Activated CD4-positive, alpha-beta T cell treated with anti-CD3 and anti-CD28 coated beads for 36 hours (primary cell): ENCODE results near the gene SETBP1. TPM values are rescaled to one million over a fixed set of nuclear protein-coding genes. Genes with fewer than 3 reads are reported as not detected.

Experiments
- ATAC-seq: fragments of 200-7000 bp; cut with Tn5 transposase; one replicate; pipeline ENCODE4 v1.10.0; 2021; ENCODE audit warnings: mild to moderate bottlenecking, moderate library complexity
- CTCF ChIA-PET: fragments of 350-600 bp; sonication (Branson Sonifier 250); formaldehyde crosslinking; loops from one replicate; lab custom pipeline; 2021; ENCODE audit warnings: antibody characterized with exemption; lab: Charles Lee
- POLR2A ChIA-PET: fragments of 350-600 bp; sonication (Branson Sonifier 250); formaldehyde crosslinking; loops from one replicate; lab custom pipeline; 2021; ENCODE audit warnings: antibody characterized with exemption, inconsistent platforms; lab: Charles Lee
- DNase-seq: peaks from one replicate; pipeline ENCODE4 v3.0.0-alpha.2; 2020
- H3K27ac Mint-ChIP-seq: one replicate; pipeline ENCODE4 v1.8.0; 2021; ENCODE audit warnings: mixed read lengths
- H3K27me3 Mint-ChIP-seq: one replicate; pipeline ENCODE4 v1.8.0; 2021; ENCODE audit warnings: mixed read lengths
- H3K36me3 Mint-ChIP-seq: one replicate; pipeline ENCODE4 v1.8.0; 2021; ENCODE audit warnings: low read depth, mixed read lengths
- H3K4me1 Mint-ChIP-seq: one replicate; pipeline ENCODE4 v1.8.0; 2021; ENCODE audit warnings: mixed read lengths
- H3K4me3 Mint-ChIP-seq: one replicate; pipeline ENCODE4 v1.8.0; 2021; ENCODE audit warnings: mild to moderate bottlenecking, moderate library complexity, mixed read lengths
- H3K9me3 Mint-ChIP-seq: one replicate; pipeline ENCODE4 v1.8.0; 2021; ENCODE audit warnings: low read depth, mixed read lengths
- intact Hi-C, 2 experiments: fragments of 100-400 bp; cut with DNase I in 1 of 2; cut with micrococcal nuclease in 1 of 2; formaldehyde crosslinking; loops; one replicate each; pipeline versions ENCODE4 v1.14.2 to v1.15.1; 2022 to 2024; cut with DNase I, micrococcal nuclease
- total RNA-seq, 2 experiments: library from RNA; stranded (reverse); gene quantifications; one replicate each; pipeline ENCODE4 v1.2.3, GENCODE V29; 2021

Gene SETBP1
- total RNA-seq, 2 experiments from 2014 or later, result 6.3 to 6.6 TPM

GRCh38 chr18:44742718-44743311, 62.1 kb downstream of the SETBP1 start:
- H3K4me3 Mint-ChIP-seq, result no peak overlapping the region
- H3K36me3 Mint-ChIP-seq, result no peaks in the 10 kb centered on the region
- H3K27me3 Mint-ChIP-seq, result peaks cover 12% of the 10 kb centered on the region
- no peaks in the 10 kb centered on the region for H3K4me1 Mint-ChIP-seq
- DNase-seq (no peak), ATAC-seq (no peak)
- ChIA-PET CTCF (interaction anchor here (0.6 to 0.7 kb wide), 2 partner anchors 72 to 84 kb away, joined by 3 to 4 read pairs; no protein-coding TSS in a partner anchor), POLR2A (interaction anchor here (0.6 kb wide), 1 partner anchor 17 kb away, joined by 3 read pairs; no protein-coding TSS in a partner anchor)
- H3K9me3 Mint-ChIP-seq, result no peaks in the 10 kb centered on the region
- intact Hi-C loops, result no loop called here
- H3K27ac Mint-ChIP-seq, result no peak overlapping the region

DNA sequence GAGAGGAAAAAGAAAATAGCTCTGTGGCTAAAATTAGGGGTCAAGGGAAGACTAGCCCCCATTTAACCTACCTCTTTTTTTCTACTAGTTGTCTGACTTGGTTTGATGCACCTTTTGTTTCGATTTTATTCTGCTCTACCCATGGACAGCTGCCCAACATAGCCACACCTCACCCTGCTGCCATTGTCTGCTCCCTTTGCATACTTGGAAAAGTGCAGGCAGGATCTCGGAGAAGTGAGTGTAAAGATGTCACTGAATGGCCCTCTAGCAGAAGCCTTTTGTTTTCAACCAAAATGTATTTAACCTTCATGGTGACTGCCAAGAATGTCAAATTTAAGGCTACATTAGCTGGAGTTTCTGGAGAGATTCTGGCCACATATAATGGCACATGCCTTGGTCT, 62.9 kb downstream of the SETBP1 start:
- H3K27me3 Mint-ChIP-seq, result peaks cover 15% of the 10 kb centered on the region
- ATAC-seq, result no peak
- H3K9me3 Mint-ChIP-seq, result no peaks in the 10 kb centered on the region
- ChIA-PET CTCF (interaction anchor here (0.6 to 0.7 kb wide), 2 partner anchors 72 to 83 kb away, joined by 3 to 4 read pairs; no protein-coding TSS in a partner anchor), POLR2A (no interaction called here)
- intact Hi-C loops, result no loop called here
- H3K4me3 Mint-ChIP-seq, result no peak overlapping the region
- no peaks in the 10 kb centered on the region for H3K36me3 Mint-ChIP-seq
- no peak overlapping the region for H3K27ac Mint-ChIP-seq
- no peak for DNase-seq
- no peaks in the 10 kb centered on the region for H3K4me1 Mint-ChIP-seq

DNA sequence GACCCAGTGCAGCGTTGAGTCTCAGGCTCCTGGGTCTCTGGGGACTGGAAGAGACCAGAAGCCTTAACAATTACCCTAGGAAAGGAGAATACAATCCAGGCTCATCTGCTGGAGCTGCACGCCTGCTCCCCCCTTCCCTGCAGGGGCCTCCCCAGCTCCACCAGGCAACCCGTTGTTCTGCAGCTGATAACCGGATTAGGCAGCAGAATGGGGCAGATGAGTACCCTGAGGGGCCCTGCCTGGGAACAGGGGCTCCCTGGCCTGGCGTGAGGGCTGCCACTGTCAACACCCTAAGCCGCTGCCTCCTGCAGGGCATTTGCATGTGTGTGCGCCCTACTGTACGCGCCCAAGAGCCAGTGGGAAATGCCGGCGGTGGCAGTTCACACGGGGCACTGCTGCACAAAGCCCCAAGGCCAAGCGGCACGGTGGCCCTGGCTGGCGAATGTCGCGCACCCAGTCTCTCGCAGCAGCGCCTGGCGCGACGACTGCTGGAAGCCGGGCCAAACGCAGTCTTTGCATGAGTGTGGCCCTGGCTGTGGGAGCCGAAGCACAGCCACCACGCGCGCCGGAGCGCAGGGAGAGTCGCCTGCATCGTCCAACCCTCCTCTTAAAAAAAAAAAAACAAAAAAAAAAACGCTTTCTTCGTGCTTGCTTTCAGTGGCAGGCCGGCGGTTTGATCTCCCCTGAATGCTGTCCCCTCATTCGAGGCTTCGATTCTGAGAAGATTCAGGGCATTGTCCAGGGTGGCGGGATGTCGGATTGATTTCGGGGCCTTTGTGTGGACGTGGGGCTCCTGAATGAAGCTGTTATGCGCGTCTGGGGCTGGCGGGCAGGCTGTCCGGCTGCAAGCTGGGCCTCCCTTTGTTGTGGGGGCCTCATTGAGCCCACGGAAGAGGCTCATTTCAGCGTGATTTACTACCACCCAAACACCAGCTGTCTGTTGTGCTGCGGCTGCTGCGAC, 63.8 kb downstream of the SETBP1 start:
- no peaks in the 10 kb centered on the region for H3K4me1 Mint-ChIP-seq
- no peaks in the 10 kb centered on the region for H3K36me3 Mint-ChIP-seq
- CTCF ChIA-PET, result no interaction called here
- H3K27ac Mint-ChIP-seq, result no peak overlapping the region
- DNase-seq, result no peak
- peaks cover 14% of the 10 kb centered on the region for H3K27me3 Mint-ChIP-seq
- no peak overlapping the region for H3K4me3 Mint-ChIP-seq
- POLR2A ChIA-PET, result no interaction called here
- no peaks in the 10 kb centered on the region for H3K9me3 Mint-ChIP-seq
- intact Hi-C loops, result no loop called here
- ATAC-seq, result no peak

- H3K27me3 Mint-ChIP-seq, result peaks cover 14% of the 10 kb centered on the region
- no peak for ATAC-seq
- CTCF ChIA-PET, result interaction anchor here (0.6 to 1.3 kb wide), 2 partner anchors 11 to 172 kb away, joined by 3 to 4 read pairs; no protein-coding TSS in a partner anchor
- no peaks in the 10 kb centered on the region for H3K36me3 Mint-ChIP-seq
- POLR2A ChIA-PET, result no interaction called here
- no peak for DNase-seq
- no peaks in the 10 kb centered on the region for H3K9me3 Mint-ChIP-seq
- no peak overlapping the region for H3K27ac Mint-ChIP-seq
- peaks cover 4% of the 10 kb centered on the region for H3K4me1 Mint-ChIP-seq
- no peak overlapping the region for H3K4me3 Mint-ChIP-seq
- intact Hi-C loops, result no loop called here
These were observed 66.5 kb downstream of the SETBP1 start for GRCh38 chr18:44747157-44747556.

DNA sequence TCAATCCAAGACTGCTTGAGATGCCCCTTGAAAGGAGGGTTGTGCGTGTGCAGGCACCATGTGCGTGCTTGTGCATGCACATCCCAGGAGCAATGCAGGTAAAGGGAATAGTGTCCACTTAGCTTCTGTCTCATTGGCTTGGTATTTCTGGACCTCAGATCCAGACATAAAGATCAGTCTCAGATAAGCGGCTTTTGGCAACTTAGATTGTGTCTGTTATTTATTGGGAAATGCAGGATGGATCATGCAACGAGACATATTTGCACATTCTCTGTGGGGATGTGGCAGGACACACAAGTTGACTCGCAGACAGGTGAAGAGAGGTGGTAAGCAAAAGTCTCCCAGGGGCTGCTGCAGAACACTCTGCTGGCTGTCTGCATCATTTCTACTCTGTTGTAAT, 67.9 kb downstream of the SETBP1 start:
- Mint-ChIP-seq H3K36me3 (no peaks in the 10 kb centered on the region), H3K4me1 (peaks cover 4% of the 10 kb centered on the region), H3K27me3 (peaks cover 14% of the 10 kb centered on the region), H3K27ac (no peak overlapping the region), H3K9me3 (no peaks in the 10 kb centered on the region), H3K4me3 (no peak overlapping the region)
- intact Hi-C loops, result no loop called here
- ATAC-seq (no peak), DNase-seq (no peak)
- ChIA-PET POLR2A (no interaction called here), CTCF (no interaction called here)

- Mint-ChIP-seq H3K27ac (no peak overlapping the region), H3K36me3 (no peaks in the 10 kb centered on the region), H3K9me3 (no peaks in the 10 kb centered on the region), H3K27me3 (peaks cover 16% of the 10 kb centered on the region), H3K4me1 (peaks cover 4% of the 10 kb centered on the region), H3K4me3 (no peak overlapping the region)
- no peak for DNase-seq
- ATAC-seq, result no peak
- intact Hi-C loops, result no loop called here
- ChIA-PET POLR2A (no interaction called here), CTCF (interaction anchor here (0.5 kb wide), 1 partner anchor 646 kb away, joined by 3 read pairs; no protein-coding TSS in a partner anchor)
These were observed 70.1 kb downstream of the SETBP1 start for GRCh38 chr18:44750774-44751173.

DNA sequence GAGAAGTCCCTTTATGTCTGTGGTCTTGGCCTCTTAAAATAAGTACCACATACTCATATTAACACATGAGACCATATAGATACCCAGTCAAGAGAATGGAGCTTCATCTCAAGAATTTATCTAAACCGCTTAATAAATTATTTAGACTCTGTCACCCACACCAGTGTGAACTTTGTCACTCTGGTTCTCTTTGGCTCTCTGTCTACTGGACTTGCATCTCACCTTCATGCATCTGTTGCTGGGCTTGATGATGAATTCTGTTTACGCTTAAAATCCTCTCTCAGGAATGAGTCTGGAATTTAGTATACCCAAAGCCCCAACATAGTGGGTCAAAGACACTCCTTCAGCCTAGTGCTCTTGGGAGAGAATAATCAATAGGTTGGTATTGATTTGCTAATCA, 73.9 kb downstream of the SETBP1 start:
- DNase-seq (no peak), ATAC-seq (no peak)
- Mint-ChIP-seq H3K4me3 (no peak overlapping the region), H3K36me3 (no peaks in the 10 kb centered on the region), H3K27ac (no peak overlapping the region), H3K4me1 (peaks cover 20% of the 10 kb centered on the region), H3K27me3 (peaks cover 18% of the 10 kb centered on the region), H3K9me3 (no peaks in the 10 kb centered on the region)
- ChIA-PET CTCF (no interaction called here), POLR2A (interaction anchor here (0.7 kb wide), 1 partner anchor 9 kb away, joined by 4 read pairs; no protein-coding TSS in a partner anchor)
- intact Hi-C loops, result no loop called here

DNA sequence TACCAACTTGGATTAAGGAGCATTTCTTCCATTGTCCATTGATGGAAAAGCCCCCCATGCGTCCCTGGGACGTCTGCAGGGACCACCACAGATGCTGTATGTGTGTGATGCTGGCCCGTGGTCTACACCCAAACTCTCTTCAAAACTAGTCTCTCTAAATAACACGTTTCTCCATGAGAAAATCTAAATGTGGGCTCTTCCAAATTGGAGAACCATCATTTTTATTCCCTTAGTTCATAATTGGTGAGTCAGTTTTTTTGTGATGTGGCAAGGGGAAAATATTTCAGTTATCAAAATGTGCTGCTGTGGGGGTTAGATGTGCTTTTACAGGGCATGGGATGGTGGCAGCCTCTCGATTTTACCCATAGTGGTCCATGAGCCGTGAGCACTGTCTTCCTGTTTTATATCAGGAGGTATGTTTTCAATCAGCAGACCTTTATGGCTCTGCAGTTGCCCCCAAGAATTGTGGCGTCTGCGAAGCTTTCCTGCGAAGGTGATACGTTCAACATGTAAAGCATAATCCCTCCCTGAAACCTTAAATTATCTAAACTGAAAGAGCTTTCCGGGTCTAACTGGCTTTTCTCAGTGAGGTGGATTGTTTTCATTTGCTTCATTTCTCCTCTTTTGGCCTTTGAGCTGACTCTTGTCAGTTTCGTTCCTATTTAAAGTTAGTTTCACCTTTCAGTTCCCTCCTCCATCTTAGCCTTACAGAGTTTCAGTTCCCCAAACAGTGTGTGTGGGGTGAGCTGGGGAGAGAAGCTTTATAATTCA, 78.4 kb downstream of the SETBP1 start:
- POLR2A ChIA-PET, result interaction anchor here (0.7 to 1.8 kb wide), 17 partner anchors 26 to 134 kb away, joined by 3 to 20 read pairs (median 5); partner anchors contain the start of gene SETBP1
- intact Hi-C loops, result loop anchor here (1.0 to 2.0 kb wide), 9 partner anchors 26 to 134 kb away; no protein-coding TSS in a partner anchor
- peaks cover 27% of the 10 kb centered on the region for H3K4me1 Mint-ChIP-seq
- CTCF ChIA-PET, result interaction anchor here (0.6 to 2.7 kb wide), 13 partner anchors 12 to 454 kb away, joined by 3 to 10 read pairs (median 4); no protein-coding TSS in a partner anchor
- peaks cover 10% of the 10 kb centered on the region for H3K27me3 Mint-ChIP-seq
- H3K27ac Mint-ChIP-seq, result peak overlapping the region; percentile 93
- H3K4me3 Mint-ChIP-seq, result peak overlapping the region; percentile 35
- peak; percentile 91 for ATAC-seq
- H3K9me3 Mint-ChIP-seq, result peaks cover 4% of the 10 kb centered on the region
- no peaks in the 10 kb centered on the region for H3K36me3 Mint-ChIP-seq
- peak; percentile 79 for DNase-seq

GRCh38 chr18:44759925-44760342, 79.2 kb downstream of the SETBP1 start:
- H3K9me3 Mint-ChIP-seq, result peaks cover 4% of the 10 kb centered on the region
- H3K4me3 Mint-ChIP-seq, result peak overlapping the region; percentile 35
- ATAC-seq, result peak; percentile 42
- ChIA-PET CTCF (interaction anchor here (0.6 to 2.7 kb wide), 14 partner anchors 25 to 133 kb away, joined by 3 to 10 read pairs (median 4); no protein-coding TSS in a partner anchor), POLR2A (interaction anchor here (0.7 to 1.8 kb wide), 12 partner anchors 17 to 133 kb away, joined by 3 to 20 read pairs (median 5); partner anchors contain the start of gene SETBP1)
- peaks cover 27% of the 10 kb centered on the region for H3K4me1 Mint-ChIP-seq
- intact Hi-C loops, result loop anchor here (1.0 to 2.0 kb wide), 9 partner anchors 27 to 133 kb away; no protein-coding TSS in a partner anchor
- peaks cover 10% of the 10 kb centered on the region for H3K27me3 Mint-ChIP-seq
- peak; percentile 18 for DNase-seq
- peak overlapping the region; percentile 93 for H3K27ac Mint-ChIP-seq
- no peaks in the 10 kb centered on the region for H3K36me3 Mint-ChIP-seq

GRCh38 chr18:44761812-44762211, 81.1 kb downstream of the SETBP1 start:
- no peak for ATAC-seq
- ChIA-PET POLR2A (no interaction called here), CTCF (no interaction called here)
- Mint-ChIP-seq H3K4me1 (peaks cover 27% of the 10 kb centered on the region), H3K27me3 (peaks cover 7% of the 10 kb centered on the region), H3K36me3 (no peaks in the 10 kb centered on the region), H3K4me3 (no peak overlapping the region), H3K9me3 (peaks cover 4% of the 10 kb centered on the region), H3K27ac (no peak overlapping the region)
- intact Hi-C loops, result no loop called here
- DNase-seq, result no peak
